GM21381 (cell line): ENCODE data around the gene SLC38A10.

Experiments used
- ATAC-seq: cut with Tn5 transposase; IDR thresholded peaks from one replicate; pipeline ENCODE4 v1.9.1; 2021; ENCODE audit warnings: mild to moderate bottlenecking, moderate library complexity; ENCODE audit not compliant: unreplicated experiment

The SLC38A10 gene

GRCh38 chr17:81258292-81258691 lies 36.8 kb downstream of the SLC38A10 start:
- ATAC-seq, result no peak

GRCh38 chr17:81257533-81257932 lies 37.6 kb downstream of the SLC38A10 start:
- ATAC-seq, result no peak

GRCh38 chr17:81256616-81257015 lies 38.5 kb downstream of the SLC38A10 start:
- no peak for ATAC-seq

- ATAC-seq, result no peak
Measured at GRCh38 chr17:81254955-81255717, 40.0 kb downstream of the SLC38A10 start.

GRCh38 chr17:81253358-81254131 lies 41.6 kb downstream of the SLC38A10 start:
- no peak for ATAC-seq

- no peak for ATAC-seq
Measured at GRCh38 chr17:81252987-81253329, 42.1 kb downstream of the SLC38A10 start.

GRCh38 chr17:81252326-81252986 lies 42.7 kb downstream of the SLC38A10 start:
- no peak for ATAC-seq

GRCh38 chr17:81251709-81252301 lies 43.3 kb downstream of the SLC38A10 start:
- no peak for ATAC-seq

- no peak for ATAC-seq
Measured at GRCh38 chr17:81251094-81251708, 43.9 kb downstream of the SLC38A10 start.

GRCh38 chr17:81250286-81251093 lies 44.6 kb downstream of the SLC38A10 start:
- ATAC-seq, result no peak

- ATAC-seq, result no peak
Measured at GRCh38 chr17:81249223-81250040, 45.7 kb downstream of the SLC38A10 start.

GRCh38 chr17:81248649-81249048 lies 46.5 kb downstream of the SLC38A10 start:
- no peak for ATAC-seq

GRCh38 chr17:81247339-81247990 lies 47.6 kb downstream of the SLC38A10 start:
- ATAC-seq, result no peak

GRCh38 chr17:81246679-81247338 lies 48.3 kb downstream of the SLC38A10 start:
- ATAC-seq, result no peak

- ATAC-seq, result no peak
Measured at GRCh38 chr17:81246343-81246670, 48.8 kb downstream of the SLC38A10 start.

GRCh38 chr17:81245665-81246342 lies 49.3 kb downstream of the SLC38A10 start:
- no peak for ATAC-seq

GRCh38 chr17:81245024-81245664 lies 50.0 kb downstream of the SLC38A10 start:
- ATAC-seq, result no peak
